ENCODE data around the gene TP53I3. TPM values are rescaled to one million over a fixed set of nuclear protein-coding genes. Genes with fewer than 3 reads are reported as not detected.

Gene TP53I3
- polyA plus RNA-seq, 4 donors, result 32.2 to 420 (median 184) TPM

Other genes starting within 250 kb of the TP53I3 start
- 10 to 100 TPM in 1 of 4 donors, 1 to 10 TPM in 3; 4.0 to 12.3 (median 6.9) TPM for gene ATAD2B, start 157.7 kb downstream of the TP53I3 start, polyA plus RNA-seq
- gene UBXN2A, start 144.4 kb downstream of the TP53I3 start, polyA plus RNA-seq, result 10 to 100 TPM in 3 of 4 donors, 1 to 10 TPM in 1; 8.7 to 20.0 (median 13.8) TPM
- gene MFSD2B, start 74.7 kb downstream of the TP53I3 start, polyA plus RNA-seq, result under 1 TPM in 2 of 4 donors, not detected in 2; 0.07 to 0.13 TPM
- 1 to 10 TPM; 1.4 to 6.1 (median 2.2) TPM for gene WDCP, start 37.4 kb downstream of the TP53I3 start, polyA plus RNA-seq
- 100 to 1,000 TPM in 1 of 4 donors, 10 to 100 TPM in 2, 1 to 10 TPM in 1; 4.8 to 106 (median 49.2) TPM for gene FKBP1B, start 35.1 kb downstream of the TP53I3 start, polyA plus RNA-seq
- gene SF3B6, start 8.5 kb downstream of the TP53I3 start, polyA plus RNA-seq, result 100 to 1,000 TPM; 114 to 260 (median 210) TPM
- gene PFN4, start 38.5 kb upstream of the TP53I3 start, polyA plus RNA-seq, result under 1 TPM in 2 of 4 donors, not detected in 2; 0.27 to 0.66 TPM
- 1 to 10 TPM; 2.9 to 8.4 (median 3.9) TPM for gene FAM228B, start 38.6 kb upstream of the TP53I3 start, polyA plus RNA-seq
- under 1 TPM in 3 of 4 donors, not detected in 1; 0.16 to 0.54 (median 0.34) TPM for gene FAM228A, start 90.2 kb upstream of the TP53I3 start, polyA plus RNA-seq

Measured in small intestine (tissue), 4 donors.